ENCODE results near the gene CDC37. TPM values are rescaled to one million over a fixed set of nuclear protein-coding genes. Genes with fewer than 3 reads are reported as not detected.

CDC37 gene
- total RNA-seq, 1 donor from 2014 or later = 148 TPM

GRCh38 chr19:10422846-10423245, 19.5 kb upstream of the CDC37 start:
- Mint-ChIP-seq H3K9me3 (ENCODE audit: unreplicated experiment) (no peaks in the 10 kb centered on the region), H3K27ac (ENCODE audit: unreplicated experiment) (no peak overlapping the region), H3K4me1 (ENCODE audit: unreplicated experiment) (peaks cover 29% of the 10 kb centered on the region), H3K4me3 (ENCODE audit: unreplicated experiment) (no peak overlapping the region), H3K27me3 (ENCODE audit: unreplicated experiment) (peaks cover 45% of the 10 kb centered on the region), H3K36me3 (ENCODE audit: unreplicated experiment) (no peaks in the 10 kb centered on the region)
- no peak for DNase-seq (ENCODE audit: extremely low spot score, unreplicated experiment)
- TF ChIP-seq, protein P1, sequence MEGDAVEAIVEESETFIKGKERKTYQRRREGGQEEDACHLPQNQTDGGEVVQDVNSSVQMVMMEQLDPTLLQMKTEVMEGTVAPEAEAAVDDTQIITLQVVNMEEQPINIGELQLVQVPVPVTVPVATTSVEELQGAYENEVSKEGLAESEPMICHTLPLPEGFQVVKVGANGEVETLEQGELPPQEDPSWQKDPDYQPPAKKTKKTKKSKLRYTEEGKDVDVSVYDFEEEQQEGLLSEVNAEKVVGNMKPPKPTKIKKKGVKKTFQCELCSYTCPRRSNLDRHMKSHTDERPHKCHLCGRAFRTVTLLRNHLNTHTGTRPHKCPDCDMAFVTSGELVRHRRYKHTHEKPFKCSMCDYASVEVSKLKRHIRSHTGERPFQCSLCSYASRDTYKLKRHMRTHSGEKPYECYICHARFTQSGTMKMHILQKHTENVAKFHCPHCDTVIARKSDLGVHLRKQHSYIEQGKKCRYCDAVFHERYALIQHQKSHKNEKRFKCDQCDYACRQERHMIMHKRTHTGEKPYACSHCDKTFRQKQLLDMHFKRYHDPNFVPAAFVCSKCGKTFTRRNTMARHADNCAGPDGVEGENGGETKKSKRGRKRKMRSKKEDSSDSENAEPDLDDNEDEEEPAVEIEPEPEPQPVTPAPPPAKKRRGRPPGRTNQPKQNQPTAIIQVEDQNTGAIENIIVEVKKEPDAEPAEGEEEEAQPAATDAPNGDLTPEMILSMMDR (IDR thresholded peaks at IDR 0.05) = no peak

GRCh38 chr19:10422046-10422461, 18.7 kb upstream of the CDC37 start:
- Mint-ChIP-seq H3K4me3 (ENCODE audit: unreplicated experiment) (peak overlapping the region; percentile 33), H3K27me3 (ENCODE audit: unreplicated experiment) (peaks cover 50% of the 10 kb centered on the region)
- TF ChIP-seq, protein P1 (IDR thresholded peaks at IDR 0.05) = no peak

DNA sequence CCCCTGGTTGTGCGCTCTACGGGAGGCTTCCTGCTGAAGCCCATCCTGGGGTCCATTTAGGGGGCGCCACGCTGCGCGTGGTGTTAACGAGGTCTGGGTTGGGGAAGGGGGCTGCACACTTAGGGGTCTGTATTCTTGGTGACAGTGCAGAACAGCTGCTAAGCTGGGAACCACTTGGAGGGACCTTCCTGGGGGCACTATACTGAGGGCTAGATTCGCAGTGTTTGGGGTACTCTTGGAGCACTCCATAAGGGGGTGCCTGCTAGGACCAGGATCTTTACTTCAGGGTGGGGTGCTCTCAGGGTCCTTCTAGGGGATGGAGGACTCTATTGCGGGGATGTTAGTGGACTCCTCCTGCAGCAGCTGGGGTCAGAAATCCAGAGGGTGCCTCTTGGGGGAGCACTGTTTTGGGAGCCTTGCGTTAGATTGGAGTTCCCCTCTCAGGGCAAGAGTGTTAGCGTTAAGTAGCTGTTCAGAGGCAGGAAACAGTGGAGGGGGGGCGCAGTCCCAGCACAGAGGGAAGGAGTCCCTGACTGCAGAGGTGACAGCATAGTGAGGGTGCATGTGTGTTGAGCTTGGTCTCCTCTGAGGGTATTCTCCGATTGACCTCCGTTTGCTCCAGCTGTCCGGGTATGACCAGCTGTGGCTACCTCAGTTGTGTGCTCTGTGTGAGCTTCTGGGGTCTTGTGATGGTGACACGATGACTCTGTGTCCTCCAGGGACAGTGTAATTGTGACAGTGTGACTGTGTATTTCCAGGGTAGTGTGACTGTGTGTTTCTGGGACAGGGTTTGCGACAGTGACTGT, 18.1 kb upstream of the CDC37 start:
- Mint-ChIP-seq H3K36me3 (ENCODE audit: unreplicated experiment) (no peaks in the 10 kb centered on the region), H3K27me3 (ENCODE audit: unreplicated experiment) (peaks cover 55% of the 10 kb centered on the region), H3K9me3 (ENCODE audit: unreplicated experiment) (no peaks in the 10 kb centered on the region), H3K4me3 (ENCODE audit: unreplicated experiment) (peak overlapping the region; percentile 55), H3K27ac (ENCODE audit: unreplicated experiment) (no peak overlapping the region), H3K4me1 (ENCODE audit: unreplicated experiment) (peaks cover 32% of the 10 kb centered on the region)
- no peak for DNase-seq (ENCODE audit: extremely low spot score, unreplicated experiment)
- TF ChIP-seq, protein P1 (IDR thresholded peaks at IDR 0.05) = no peak

More at GRCh38 chr19:10422046-10422461, 18.7 kb upstream of the CDC37 start:
- Mint-ChIP-seq H3K36me3 (ENCODE audit: unreplicated experiment) (no peaks in the 10 kb centered on the region), H3K27ac (ENCODE audit: unreplicated experiment) (no peak overlapping the region), H3K4me1 (ENCODE audit: unreplicated experiment) (peaks cover 29% of the 10 kb centered on the region), H3K9me3 (ENCODE audit: unreplicated experiment) (no peaks in the 10 kb centered on the region)
- no peak for DNase-seq (ENCODE audit: extremely low spot score, unreplicated experiment)

DNA sequence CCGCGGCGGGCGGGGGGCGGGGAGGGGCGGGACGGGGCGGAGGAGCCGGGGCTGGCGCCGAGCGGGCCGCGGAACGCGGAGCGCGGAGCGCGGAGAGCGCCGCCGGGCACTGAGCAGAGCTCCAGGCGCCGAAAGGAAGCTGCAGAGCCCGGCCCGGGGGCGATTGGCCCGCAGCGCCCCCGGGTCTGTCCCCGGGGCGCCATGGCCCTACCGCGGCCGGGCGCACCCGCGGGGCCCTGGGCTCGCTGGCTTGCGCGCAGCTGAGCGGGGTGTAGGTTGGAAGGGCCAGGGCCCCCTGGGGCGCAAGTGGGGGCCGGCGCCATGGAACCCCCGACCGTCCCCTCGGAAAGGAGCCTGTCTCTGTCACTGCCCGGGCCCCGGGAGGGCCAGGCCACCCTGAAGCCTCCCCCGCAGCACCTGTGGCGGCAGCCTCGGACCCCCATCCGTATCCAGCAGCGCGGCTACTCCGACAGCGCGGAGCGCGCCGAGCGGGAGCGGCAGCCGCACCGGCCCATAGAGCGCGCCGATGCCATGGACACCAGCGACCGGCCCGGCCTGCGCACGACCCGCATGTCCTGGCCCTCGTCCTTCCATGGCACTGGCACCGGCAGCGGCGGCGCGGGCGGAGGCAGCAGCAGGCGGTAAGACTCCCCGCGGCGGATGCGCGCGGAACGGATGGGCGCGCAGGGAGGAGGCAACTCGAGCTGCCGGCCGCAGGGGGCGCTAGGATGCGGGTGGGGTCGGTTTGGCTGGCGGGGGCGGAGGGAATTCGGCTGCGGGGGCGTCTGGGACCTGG, 17.3 kb upstream of the CDC37 start, which contains the start of gene PDE4A:
TSS of gene PDE4A (plus strand) at position 95 of the 796 bp plus-strand sequence. CDS start at position 322, 227 bp downstream.
- TF ChIP-seq, protein P1 (IDR thresholded peaks at IDR 0.05) = peak; percentile 56
- Mint-ChIP-seq H3K4me3 (ENCODE audit: unreplicated experiment) (peak within 1 kb of the TSS; percentile 75), H3K4me1 (ENCODE audit: unreplicated experiment) (peaks cover 35% of the 10 kb centered on the region), H3K9me3 (ENCODE audit: unreplicated experiment) (no peaks in the 10 kb centered on the region), H3K36me3 (ENCODE audit: unreplicated experiment) (no peaks in the 10 kb centered on the region), H3K27ac (ENCODE audit: unreplicated experiment) (peak within 1 kb of the TSS; percentile 36), H3K27me3 (ENCODE audit: unreplicated experiment) (peaks cover 55% of the 10 kb centered on the region)
- no peak for DNase-seq (ENCODE audit: extremely low spot score, unreplicated experiment)
